ENCODE data around the gene PDCL3.

DNA sequence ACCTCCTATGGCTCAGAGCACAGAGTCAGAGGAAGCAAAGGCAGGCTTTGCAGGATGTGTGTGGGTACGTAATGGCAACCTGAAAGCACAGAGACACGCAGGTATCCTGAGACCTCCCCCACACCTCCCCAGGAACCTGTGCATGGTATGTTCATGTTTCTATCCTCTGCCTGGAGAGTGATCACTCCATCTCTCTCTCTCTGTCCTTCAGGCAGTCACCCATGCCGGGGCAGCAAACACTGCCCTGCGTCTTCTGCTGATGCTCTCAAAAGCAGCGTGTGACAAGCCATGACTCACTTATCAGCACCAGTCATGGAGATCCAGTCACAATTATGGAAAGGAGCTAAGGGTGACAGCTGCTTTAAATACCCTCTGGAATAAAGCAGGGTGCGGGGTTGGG is 52.7 kb downstream of the PDCL3 start:
- TF ChIP-seq, protein P1, sequence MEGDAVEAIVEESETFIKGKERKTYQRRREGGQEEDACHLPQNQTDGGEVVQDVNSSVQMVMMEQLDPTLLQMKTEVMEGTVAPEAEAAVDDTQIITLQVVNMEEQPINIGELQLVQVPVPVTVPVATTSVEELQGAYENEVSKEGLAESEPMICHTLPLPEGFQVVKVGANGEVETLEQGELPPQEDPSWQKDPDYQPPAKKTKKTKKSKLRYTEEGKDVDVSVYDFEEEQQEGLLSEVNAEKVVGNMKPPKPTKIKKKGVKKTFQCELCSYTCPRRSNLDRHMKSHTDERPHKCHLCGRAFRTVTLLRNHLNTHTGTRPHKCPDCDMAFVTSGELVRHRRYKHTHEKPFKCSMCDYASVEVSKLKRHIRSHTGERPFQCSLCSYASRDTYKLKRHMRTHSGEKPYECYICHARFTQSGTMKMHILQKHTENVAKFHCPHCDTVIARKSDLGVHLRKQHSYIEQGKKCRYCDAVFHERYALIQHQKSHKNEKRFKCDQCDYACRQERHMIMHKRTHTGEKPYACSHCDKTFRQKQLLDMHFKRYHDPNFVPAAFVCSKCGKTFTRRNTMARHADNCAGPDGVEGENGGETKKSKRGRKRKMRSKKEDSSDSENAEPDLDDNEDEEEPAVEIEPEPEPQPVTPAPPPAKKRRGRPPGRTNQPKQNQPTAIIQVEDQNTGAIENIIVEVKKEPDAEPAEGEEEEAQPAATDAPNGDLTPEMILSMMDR (IDR thresholded peaks at IDR 0.05; ENCODE audit: low read depth, low read length, poor library complexity, severe bottlenecking): no peak
- TF ChIP-seq EZH2phosphoT487 (IDR thresholded peaks at IDR 0.05; ENCODE audit: borderline replicate concordance, low read length): no peak

All from DOHH2 (cell line).